HCT116 (cell line): ENCODE measurements around the gene GLUD1. TPM values are rescaled to one million over a fixed set of nuclear protein-coding genes. Genes with fewer than 3 reads are reported as not detected.

Source experiments
- ATAC-seq: fragments of 200-7000 bp; cut with Tn5 transposase; 2 replicates; pipeline ENCODE4 v1.9.1; 2020; ENCODE audit warnings: mild to moderate bottlenecking, moderate library complexity
- BruUV-seq: library from RNA; stranded (reverse); fragments of 400-500 nt; replicated peaks from 2 replicates; lab custom pipeline; 2021; lab: Mats Ljungman, UMichigan
- CTCF ChIA-PET: fragments of 300-600 bp; sonication (Branson Sonifier 250); formaldehyde crosslinking; loops from one replicate; lab custom pipeline; 2021; ENCODE audit warnings: antibody characterized with exemption; lab: Charles Lee
- POLR2A ChIA-PET: fragments of 300-600, 350-600 bp; sonication (Branson Sonifier 250); formaldehyde crosslinking; loops from one replicate; lab custom pipeline; 2021; ENCODE audit warnings: antibody characterized with exemption; lab: Charles Lee
- RAD21 ChIA-PET, 2 experiments: fragments of 300-600 bp; sonication (Branson Sonifier 250); formaldehyde crosslinking; loops; one replicate each; lab custom pipeline; 2023; ENCODE audit warnings: low total read pairs in 2 of 2; ENCODE audit not compliant: uncharacterized antibody in 2 of 2, unreplicated experiment in 2 of 2, low non-redundant PET in 1 of 2; lab: Charles Lee
- DNase-seq: peaks from one replicate; pipeline ENCODE4 v3.0.0-alpha.2; 2010; ENCODE audit warnings: low read depth, low spot score
- H2AFZ ChIP-seq: fragments of 200-600 bp; shearing (Covaris generic), sonication (generic); 2 replicates; pipeline ENCODE4 v1.6.1; 2017; ENCODE audit warnings: low read depth, mixed run types, mixed read lengths, antibody characterized with exemption, low read length; ENCODE audit not compliant: poor library complexity, severe bottlenecking
- H3K27ac ChIP-seq: 2 replicates; pipeline ENCODE4 v1.5.1; 2012; ENCODE audit warnings: low read depth, low read length
- H3K27me3 ChIP-seq: fragments of 200-600 bp; sonication (generic); 2 replicates; pipeline ENCODE4 v1.6.1; 2016; ENCODE audit warnings: mixed run types, low read length, mixed read lengths; ENCODE audit not compliant: insufficient read depth
- H3K36me3 ChIP-seq, 2 experiments: fragments of 200-500 bp in 1 of 2; fragments of 200-600 bp in 1 of 2; sonication (Bioruptor generic) in 1 of 2; sonication (generic) in 1 of 2; 2 replicates each; pipeline versions ENCODE4 v1.5.1 to v1.6.1; 2014 to 2016; ENCODE audit warnings: low read length in 2 of 2, inconsistent platforms in 1 of 2, mixed read lengths in 1 of 2, mixed run types in 1 of 2; ENCODE audit not compliant: insufficient read depth in 2 of 2, control insufficient read depth in 1 of 2
- H3K4me1 ChIP-seq, 2 experiments: fragments of 200-600 bp in 1 of 2; sonication (generic) in 1 of 2; 2 replicates each; pipeline versions ENCODE4 v1.5.1 to v1.6.1; 2012 to 2017; ENCODE audit warnings: low read length in 2 of 2, inconsistent platforms in 1 of 2, mild to moderate bottlenecking in 1 of 2, mixed read lengths in 1 of 2, mixed run types in 1 of 2, moderate library complexity in 1 of 2; ENCODE audit not compliant: insufficient read depth in 2 of 2, control insufficient read depth in 1 of 2
- H3K4me2 ChIP-seq: fragments of 200-600 bp; sonication (generic); 2 replicates; pipeline ENCODE4 v1.6.1; 2017; ENCODE audit warnings: mixed run types, low read length, mixed read lengths
- H3K4me3 ChIP-seq, 2 experiments: fragments of 200-600 bp in 1 of 2; sonication (generic) in 1 of 2; replicated peaks in 1 of 2; 2 replicates each; pipeline ENCODE4 v1.5.1; 2011 to 2016; ENCODE audit warnings: low read length in 2 of 2, control low read depth in 1 of 2, low read depth in 1 of 2, mild to moderate bottlenecking in 1 of 2, mixed read lengths in 1 of 2, mixed run types in 1 of 2
- H3K79me2 ChIP-seq: fragments of 200-600 bp; sonication (generic); 2 replicates; pipeline ENCODE4 v1.6.1; 2017; ENCODE audit warnings: mild to moderate bottlenecking, mixed run types, low read length, moderate library complexity, mixed read lengths; ENCODE audit not compliant: insufficient read depth
- H3K9ac ChIP-seq: fragments of 200-600 bp; sonication (generic); 2 replicates; pipeline ENCODE4 v1.6.1; 2016; ENCODE audit warnings: low read length, mixed read lengths
- H3K9me2 ChIP-seq: fragments of 200-600 bp; sonication (generic), shearing (Covaris generic); 2 replicates; pipeline ENCODE4 v1.6.1; 2017; ENCODE audit warnings: mixed run types, mild to moderate bottlenecking, moderate library complexity; ENCODE audit not compliant: insufficient read depth
- H3K9me3 ChIP-seq, 2 experiments: fragments of 200-500 bp in 1 of 2; fragments of 200-600 bp in 1 of 2; sonication (Bioruptor generic) in 1 of 2; sonication (generic) in 1 of 2; 2 replicates each; pipeline ENCODE4 v1.6.1; 2014 to 2017; ENCODE audit warnings: low read length in 2 of 2, mixed read lengths in 2 of 2, inconsistent platforms in 1 of 2, low read depth in 1 of 2, mild to moderate bottlenecking in 1 of 2, mixed run types in 1 of 2, moderate library complexity in 1 of 2; ENCODE audit not compliant: control insufficient read depth in 1 of 2, insufficient read depth in 1 of 2
- H4K20me1 ChIP-seq: fragments of 200-600 bp; sonication (generic), shearing (Covaris generic); 2 replicates; pipeline ENCODE4 v1.6.1; 2017; ENCODE audit warnings: mixed run types, mild to moderate bottlenecking, moderate library complexity; ENCODE audit not compliant: insufficient read depth
- ATF3 ChIP-seq: IDR thresholded peaks from 2 replicates; pipeline ENCODE4 v1.6.1; 2012
- CEBPB ChIP-seq: IDR thresholded peaks from 2 replicates; pipeline ENCODE4 v1.6.1; 2012; ENCODE audit warnings: low read depth
- EGR1 ChIP-seq: IDR thresholded peaks from 2 replicates; pipeline ENCODE4 v1.6.1; 2012; ENCODE audit warnings: low read depth
- ELF1 ChIP-seq: IDR thresholded peaks from 2 replicates; pipeline ENCODE4 v1.6.1; 2012; ENCODE audit warnings: low read depth, borderline replicate concordance
- EZH2 ChIP-seq: fragments of 200-600 bp; sonication (generic); IDR thresholded peaks from 2 replicates; pipeline ENCODE4 v1.6.1; 2017; ENCODE audit warnings: antibody characterized with exemption, mixed run types
- EZH2phosphoT487 ChIP-seq: fragments of 200-600 bp; IDR thresholded peaks from 2 replicates; pipeline ENCODE4 v1.6.1; 2018; ENCODE audit warnings: antibody characterized with exemption, borderline replicate concordance
- POLR2AphosphoS5 ChIP-seq: IDR thresholded peaks from 2 replicates; pipeline ENCODE4 v1.6.1; 2011; ENCODE audit warnings: mild to moderate bottlenecking, low read depth, low read length, moderate library complexity
- RAD21 ChIP-seq: IDR thresholded peaks from 2 replicates; pipeline ENCODE4 v1.6.1; 2012; ENCODE audit warnings: low read depth, mild to moderate bottlenecking
- TCF7L2 ChIP-seq: IDR thresholded peaks from 2 replicates; pipeline ENCODE4 v1.7.0; 2011; ENCODE audit warnings: borderline replicate concordance, inconsistent platforms; ENCODE audit not compliant: insufficient read depth, insufficient read length; ENCODE audit errors: extremely low read depth
- YY1 ChIP-seq: IDR thresholded peaks from 2 replicates; pipeline ENCODE4 v1.6.1; 2011; ENCODE audit warnings: low read length, low read depth, moderate library complexity, mild to moderate bottlenecking; ENCODE audit not compliant: insufficient replicate concordance; ENCODE audit errors: extremely low read depth
- ZBTB33 ChIP-seq: IDR thresholded peaks from 2 replicates; pipeline ENCODE4 v1.6.1; 2011; ENCODE audit warnings: mild to moderate bottlenecking, low read length, moderate library complexity; ENCODE audit not compliant: insufficient replicate concordance; ENCODE audit errors: extremely low read depth
- ZFX ChIP-seq: fragments of 450-650 bp; IDR thresholded peaks from 2 replicates; pipeline ENCODE4 v1.6.1; 2017
- ZNF274 ChIP-seq: fragments of 200-500 bp; sonication (Bioruptor generic); IDR thresholded peaks from 2 replicates; pipeline ENCODE4 v1.6.1; 2014; ENCODE audit warnings: mild to moderate bottlenecking, low read depth, low read length, inconsistent platforms
- intact Hi-C: fragments of 100-400 bp; cut with micrococcal nuclease; formaldehyde crosslinking; loops from 2 replicates; pipeline ENCODE4 v1.10.0; 2022
- total RNA-seq: library from RNA; stranded (reverse); gene quantifications from one replicate; pipeline ENCODE4 v1.2.1, GENCODE V29; 2021; ENCODE audit not compliant: unreplicated experiment

Gene GLUD1
- total RNA-seq, 1 experiment from 2014 or later = 131 TPM

GRCh38 chr10:87053111-87053510 lies 41.5 kb downstream of the GLUD1 start:
- POLR2A ChIA-PET = no interaction called here
- Histone ChIP-seq H3K9me2 (no peaks in the 10 kb centered on the region), H3K27ac (no peak overlapping the region), H3K27me3 (no peaks in the 10 kb centered on the region), H3K9ac (no peak overlapping the region), H2AFZ (no peak overlapping the region), H3K4me1 (no peaks in the 10 kb centered on the region), H3K4me3 (no peak overlapping the region), H3K4me2 (no peak overlapping the region), H4K20me1 (no peaks in the 10 kb centered on the region), H3K79me2 (no peaks in the 10 kb centered on the region), H3K36me3 (peaks cover 23 to 38% of the 10 kb centered on the region in 2 experiments), H3K9me3 (no peaks in the 10 kb centered on the region)
- intact Hi-C loops = no loop called here
- TF ChIP-seq ELF1 = no peak
- no peak for TF ChIP-seq ZBTB33
- no peak for TF ChIP-seq EZH2phosphoT487
- TF ChIP-seq YY1 = no peak
- TF ChIP-seq ZFX = no peak
- no peak for TF ChIP-seq EGR1
- TF ChIP-seq RAD21 = no peak
- no peak for TF ChIP-seq ZNF274
- TF ChIP-seq ATF3 = no peak
- no peak for TF ChIP-seq TCF7L2
- no peak for TF ChIP-seq EZH2
- TF ChIP-seq CEBPB = no peak
- TF ChIP-seq POLR2AphosphoS5 = no peak
- ATAC-seq (no peak), DNase-seq (no peak)
- CTCF ChIA-PET = no interaction called here
- no TSS peak for BruUV-seq
- RAD21 ChIA-PET = no interaction called here
